HepG2 (cell line): ENCODE measurements around the gene IRF6. TPM values are rescaled to one million over a fixed set of nuclear protein-coding genes. Genes with fewer than 3 reads are reported as not detected.

Experiments
- ATAC-seq: fragments of 200-7000 bp; cut with Tn5 transposase; 3 replicates; pipeline ENCODE4 v1.9.1; 2020; ENCODE audit warnings: mild to moderate bottlenecking, moderate library complexity
- BruUV-seq: library from RNA; stranded (reverse); fragments of 400-500 nt; replicated peaks from 2 replicates; lab custom pipeline; 2021; lab: Mats Ljungman, UMichigan
- CTCF ChIA-PET: fragments of 300-600 bp; formaldehyde crosslinking; extraction: SDS; loops from one replicate; lab custom pipeline; 2021; ENCODE audit warnings: low total read pairs, inconsistent platforms, low intra/inter-chr PET ratio; lab: Yijun Ruan, JAX
- POLR2A ChIA-PET: fragments of 350-600 bp; sonication (Branson Sonifier 250); formaldehyde crosslinking; loops from one replicate; lab custom pipeline; 2020; ENCODE audit warnings: antibody characterized with exemption, inconsistent platforms; lab: Yijun Ruan, JAX
- DNase-seq: peaks from one replicate; pipeline ENCODE4 v3.0.0-alpha.2; 2015; ENCODE audit warnings: low spot score
- FAIRE-seq: peaks from 3 replicates; lab custom pipeline; 2011; peaks lifted over from hg19 to GRCh38; lab: Jason Lieb, UNC
- H2AFZ ChIP-seq: one replicate; pipeline ENCODE4 v1.6.1; 2011; ENCODE audit warnings: low read length, inconsistent platforms
- H3K27ac ChIP-seq: fragments of 300-600 bp; 3 replicates; pipeline ENCODE4 v1.8.0; 2011; ENCODE audit warnings: mixed run types, mild to moderate bottlenecking, mixed read lengths, low read length, inconsistent platforms; ENCODE audit not compliant: insufficient read depth; ENCODE audit errors: extremely low read length
- H3K27me3 ChIP-seq, 2 experiments: fragments of 200-600 bp in 1 of 2; 2 replicates in 1 of 2; 3 replicates in 1 of 2; pipeline versions ENCODE4 v1.6.0 to v1.8.0; 2011; ENCODE audit warnings: low read length in 2 of 2, mild to moderate bottlenecking in 2 of 2, moderate library complexity in 2 of 2, inconsistent platforms in 1 of 2; ENCODE audit not compliant: insufficient read depth in 2 of 2, control insufficient read depth in 1 of 2
- H3K36me3 ChIP-seq, 2 experiments: fragments of 200-600 bp in 1 of 2; replicated peaks in 1 of 2; 2 replicates in 1 of 2; 3 replicates in 1 of 2; pipeline versions ENCODE4 v1.5.1 to v1.8.0; 2011; ENCODE audit warnings: low read length in 2 of 2, inconsistent platforms in 1 of 2; ENCODE audit not compliant: insufficient read depth in 2 of 2, control insufficient read depth in 1 of 2
- H3K4me1 ChIP-seq: 2 replicates; pipeline ENCODE4 v1.5.1; 2012; ENCODE audit warnings: low read length, inconsistent platforms; ENCODE audit not compliant: insufficient read depth
- H3K4me2 ChIP-seq: 2 replicates; pipeline ENCODE4 v1.6.0; 2011; ENCODE audit warnings: low read depth, low read length, inconsistent platforms
- H3K4me3 ChIP-seq, 3 experiments: fragments of 200-600 bp in 1 of 3; sonication (generic), shearing (Covaris generic) in 1 of 3; replicated peaks in 1 of 3; 2 replicates each; pipeline ENCODE4 v1.5.1; 2011 to 2016; ENCODE audit warnings: low read length in 3 of 3, inconsistent platforms in 2 of 3, low read depth in 2 of 3, mild to moderate bottlenecking in 2 of 3, control low read depth in 1 of 3, mixed read lengths in 1 of 3; ENCODE audit not compliant: insufficient read depth in 1 of 3
- H3K79me2 ChIP-seq: one replicate; pipeline ENCODE4 v1.6.1; 2011; ENCODE audit warnings: low read length, inconsistent platforms; ENCODE audit not compliant: insufficient read depth
- H3K9ac ChIP-seq: 2 replicates; pipeline ENCODE4 v1.6.0; 2011; ENCODE audit warnings: mild to moderate bottlenecking, low read depth, low read length, inconsistent platforms; ENCODE audit not compliant: insufficient read depth
- H3K9me3 ChIP-seq: 2 replicates; pipeline ENCODE4 v1.5.1; 2012; ENCODE audit warnings: mild to moderate bottlenecking, low read length
- H4K20me1 ChIP-seq: 2 replicates; pipeline ENCODE4 v1.6.0; 2011; ENCODE audit warnings: inconsistent platforms, mild to moderate bottlenecking, low read length, moderate library complexity; ENCODE audit not compliant: insufficient read depth
- ATF4 ChIP-seq, 2 experiments: fragments of 450-650 bp in 1 of 2; sonication (generic) in 1 of 2; formaldehyde crosslinking; IDR thresholded peaks; 2 replicates each; pipeline versions ENCODE4 v1.5.0 to v1.8.0; 2020 to 2022; ENCODE audit warnings: mild to moderate bottlenecking in 1 of 2, missing genetic modification reagents in 1 of 2
- MAFF ChIP-seq: IDR thresholded peaks from 2 replicates; pipeline ENCODE4 v1.6.1; 2011; ENCODE audit warnings: low read depth, low read length, improper control_type of control experiment
- MAFK ChIP-seq, 2 experiments: IDR thresholded peaks in 1 of 2; conservative IDR thresholded peaks in 1 of 2; 2 replicates each; pipeline ENCODE4 v1.6.1; 2011; ENCODE audit warnings: improper control_type of control experiment in 2 of 2, low read length in 2 of 2
- PATZ1 ChIP-seq: sonication (generic); formaldehyde crosslinking; IDR thresholded peaks from 2 replicates; pipeline ENCODE4 v1.4.0; 2020; ENCODE audit warnings: missing genetic modification reagents
- TBL1XR1 ChIP-seq: fragments of 150-350 bp; IDR thresholded peaks from 2 replicates; pipeline ENCODE4 v1.6.1; 2014; ENCODE audit warnings: borderline replicate concordance, low read length; ENCODE audit not compliant: partially characterized antibody
- ZBTB33 ChIP-seq: sonication (generic); formaldehyde crosslinking; IDR thresholded peaks from 2 replicates; pipeline ENCODE4 v1.4.0; 2020; ENCODE audit warnings: missing genetic modification reagents
- WGBS: methylation state at CpG from one replicate; pipeline ENCODE4 v1.1.6; 2017; ENCODE audit warnings: low lambda C conversion rate; 5-methylcytosine and 5-hydroxymethylcytosine counted together
- in situ Hi-C: cut with HindIII; loops from 2 replicates; pipeline ENCODE4 v1.10.0; 2017; ENCODE audit warnings: low pct_unique_long_range_greater_than_20kb; ENCODE audit not compliant: extremely low pct_ligation_motif_present
- intact Hi-C: fragments of 100-400 bp; cut with micrococcal nuclease; formaldehyde crosslinking; loops from one replicate; pipeline ENCODE4 v1.10.0; 2022; ENCODE audit not compliant: unreplicated experiment
- polyA plus RNA-seq, 8 experiments: library from polyadenylated mRNA; depleted of rRNA in 3 of 8; stranded (reverse) in 7 of 8; unstranded in 1 of 8; fragments of >200 nt; fragmentation: Illumina TruSeq in 4 of 8; extraction: Trizol in 4 of 8; gene quantifications; 2 replicates each; pipeline versions ENCODE4 v1.2.1 to v1.2.3, GENCODE V29; 2011 to 2016; ENCODE audit warnings: low read depth in 4 of 8, missing spikeins in 1 of 8, mixed read lengths in 1 of 8; ENCODE audit not compliant: insufficient read depth in 1 of 8
- total RNA-seq, 5 experiments: library from RNA; depleted of rRNA; stranded (reverse); fragments of >200 nt; fragmentation: Illumina TruSeq; extraction: Trizol; gene quantifications; 2 replicates each; pipeline ENCODE4 v1.2.3, GENCODE V29; 2016; ENCODE audit warnings: low read depth in 1 of 5

The IRF6 gene
- total and polyA plus RNA-seq, 2 of the 13 experiments (the other 11 are each of a cell fraction or from before 2014, with no cell fraction given), result 0.02 TPM; not detected in 1

GRCh38 chr1:209838537-209838936 lies 32.6 kb upstream of the IRF6 start (continued):
- peak; percentile 71; the same call in 1 of the 2 replicates for TF ChIP-seq ZBTB33

- in situ Hi-C loops (no loop called here), intact Hi-C loops (no loop called here)
- Histone ChIP-seq H3K27me3 (no peaks in the 10 kb centered on the region), H4K20me1 (no peaks in the 10 kb centered on the region), H3K79me2 (no peaks in the 10 kb centered on the region), H3K4me3 (no peak overlapping the region), H3K9ac (no peak overlapping the region), H3K9me3 (no peaks in the 10 kb centered on the region), H3K4me1 (no peaks in the 10 kb centered on the region), H3K36me3 (peaks cover 32 to 90% of the 10 kb centered on the region in 2 experiments), H3K27ac (no peak overlapping the region), H3K4me2 (no peak overlapping the region), H2AFZ (no peak overlapping the region)
- FAIRE-seq, result no peak
- WGBS, result 98% methylated on average over 7 of the region's 7 CpGs
- ChIA-PET CTCF (no interaction called here), POLR2A (interaction anchor here (2.2 kb wide), 1 partner anchor 10 kb away, joined by 5 read pairs; the partner anchor contains the start of gene UTP25)
- no peak for ATAC-seq
- no peak for TF ChIP-seq TBL1XR1
- no TSS peak for BruUV-seq
- DNase-seq, result no peak
These were observed 31.7 kb upstream of the IRF6 start for GRCh38 chr1:209837671-209838070.

- DNase-seq (no peak), ATAC-seq (no peak), FAIRE-seq (no peak)
- Histone ChIP-seq H3K27me3 (no peaks in the 10 kb centered on the region), H3K79me2 (no peaks in the 10 kb centered on the region), H3K4me2 (no peak overlapping the region), H3K27ac (no peak overlapping the region), H3K9ac (no peak overlapping the region), H3K4me3 (no peak overlapping the region), H3K9me3 (no peaks in the 10 kb centered on the region), H2AFZ (no peak overlapping the region), H4K20me1 (no peaks in the 10 kb centered on the region), H3K36me3 (peaks cover 29 to 88% of the 10 kb centered on the region in 2 experiments), H3K4me1 (no peaks in the 10 kb centered on the region)
- no TSS peak for BruUV-seq
- intact Hi-C loops, result no loop called here
- ChIA-PET POLR2A (interaction anchor here (2.2 kb wide), 1 partner anchor 8 kb away, joined by 5 read pairs; the partner anchor contains the start of gene UTP25), CTCF (no interaction called here)
- in situ Hi-C loops, result no loop called here
- TF ChIP-seq MAFK (conservative IDR thresholded peaks at IDR 0.05 in 1 of 2, IDR thresholded peaks at IDR 0.05 in 1 of 2; ENCODE audit: low read length in 2 of 2), result peak; percentile 15 to 61; a peak in 2 of 4 replicates
- no peak for TF ChIP-seq ATF4 (CRISPR knock-in tag; IDR thresholded peaks at IDR 0.05)
- no peak for TF ChIP-seq PATZ1 (CRISPR knock-in tag)
- TF ChIP-seq MAFF, result peak; percentile 40; the same call in 1 of the 2 replicates
These were observed 29.9 kb upstream of the IRF6 start for GRCh38 chr1:209835782-209836298.
